Cardiac fibroblast (primary cell): ENCODE data around the gene RAD18.
A peak's percentile ranks its signal among the peaks of the same experiment; 100 is the strongest.

ENCODE experiments used
- DNase-seq, 2 donors: peaks; one replicate each; pipeline versions ENCODE4 v3.0.0 to v3.0.0-alpha.2; 2010; ENCODE audit warnings: low read depth in 2 of 2
- H3K4me3 ChIP-seq, 2 donors: replicated peaks in 1 of 2; 1 replicate in 1 of 2; 2 replicates in 1 of 2; pipeline ENCODE4 v1.5.1; 2011; ENCODE audit warnings: low read depth in 2 of 2, low read length in 2 of 2, mild to moderate bottlenecking in 2 of 2, moderate library complexity in 1 of 2
- CTCF ChIP-seq: IDR thresholded peaks from one replicate; pipeline ENCODE4 v1.5.1; 2011; ENCODE audit warnings: low read depth, mild to moderate bottlenecking, low read length, inconsistent platforms

Gene RAD18

DNA sequence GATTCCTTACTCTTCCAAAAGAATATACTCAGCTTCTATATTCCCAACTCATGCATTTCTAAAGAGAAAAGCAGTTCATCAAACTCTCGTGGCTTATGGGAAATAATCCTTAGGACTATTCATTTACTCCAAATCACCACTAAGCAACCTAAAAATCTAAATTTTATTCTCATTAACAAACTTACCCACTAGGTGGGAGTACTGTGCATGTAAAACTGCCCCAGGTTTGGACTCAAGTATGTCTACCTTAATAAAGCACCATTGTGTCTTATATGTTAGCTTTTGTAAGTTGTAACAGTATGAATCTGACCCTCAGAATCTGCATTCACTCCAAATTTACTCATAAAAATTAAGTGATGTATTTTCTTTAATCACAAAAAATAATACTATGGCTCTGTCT lies 25.3 kb downstream of the RAD18 start:
- TF ChIP-seq CTCF, result peak; percentile 45

DNA sequence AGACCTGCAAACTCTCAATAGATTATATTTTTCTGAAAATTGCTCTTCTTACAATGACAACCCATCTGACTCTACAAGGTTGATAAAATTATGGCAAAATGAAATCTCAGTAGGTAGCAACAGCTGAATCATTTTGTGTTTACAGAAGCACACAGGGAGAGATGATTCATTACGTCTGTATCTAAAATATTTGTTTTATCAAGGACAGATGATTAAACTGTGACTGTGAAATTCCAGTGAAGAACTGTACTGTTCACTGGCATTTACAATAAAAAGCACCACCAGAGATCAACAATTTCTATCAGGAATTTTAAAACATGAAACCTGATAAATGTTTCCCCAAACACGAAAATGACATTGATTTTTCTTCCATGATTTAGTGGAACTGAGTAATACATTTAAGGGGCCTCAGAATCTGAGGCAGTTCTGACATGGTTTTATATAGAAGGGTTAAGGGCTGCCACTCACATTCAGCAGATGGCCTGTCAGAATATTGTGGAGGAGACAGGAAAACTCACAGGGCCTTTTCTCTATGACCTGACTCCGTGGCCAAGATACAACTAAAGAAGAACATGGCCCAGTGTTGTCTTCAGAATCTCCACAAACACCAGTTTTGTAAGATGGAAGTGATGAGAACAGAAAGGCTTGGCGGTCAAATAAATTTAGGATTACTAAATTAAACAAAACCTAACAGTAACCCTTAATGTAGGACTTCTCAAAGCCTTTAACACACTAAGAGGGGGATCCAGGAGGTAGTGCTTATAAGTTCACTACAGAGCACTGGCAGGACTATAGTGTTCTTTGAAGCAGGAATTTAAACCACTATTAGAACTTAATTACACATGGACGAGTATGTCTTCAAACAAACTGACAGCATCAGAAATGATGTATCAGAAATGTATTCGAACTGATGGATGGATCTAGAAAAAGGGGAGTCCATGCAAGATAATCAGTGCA lies 25.9 kb downstream of the RAD18 start:
- DNase-seq, result peak; percentile 82 to 92
- no peak overlapping the region for H3K4me3 ChIP-seq
- TF ChIP-seq CTCF, result no peak

More for the DNA sequence above, 25.3 kb downstream of the RAD18 start:
- DNase-seq, result peak; percentile 67 to 71
- no peak overlapping the region for H3K4me3 ChIP-seq

- no peak overlapping the region for H3K4me3 ChIP-seq
- no peak for TF ChIP-seq CTCF
- DNase-seq, result no peak
Observed at GRCh38 chr3:8932507-8932906, 30.8 kb downstream of the RAD18 start.

- no peak overlapping the region for H3K4me3 ChIP-seq
- no peak for DNase-seq
- TF ChIP-seq CTCF, result no peak
Observed at GRCh38 chr3:8931342-8931741, 31.9 kb downstream of the RAD18 start.

- DNase-seq, result no peak
Observed at GRCh38 chr3:8929860-8930259, 33.4 kb downstream of the RAD18 start.

GRCh38 chr3:8914491-8914890 lies 48.8 kb downstream of the RAD18 start:
- peak in 1 of 2 donors; percentile 4 for DNase-seq

More at GRCh38 chr3:8929860-8930259, 33.4 kb downstream of the RAD18 start:
- no peak overlapping the region for H3K4me3 ChIP-seq
- no peak for TF ChIP-seq CTCF

More at GRCh38 chr3:8914491-8914890, 48.8 kb downstream of the RAD18 start:
- no peak overlapping the region for H3K4me3 ChIP-seq
- TF ChIP-seq CTCF, result no peak
